GM10248 (cell line): ENCODE data around the gene TCF12.

Source experiments
- CTCF ChIA-PET: fragments of 300-600 bp; sonication (Branson Sonifier 250); formaldehyde crosslinking; extraction: SDS; loops from one replicate; lab custom pipeline; 2021; ENCODE audit warnings: antibody characterized with exemption; lab: Yijun Ruan, JAX
- POLR2A ChIA-PET: fragments of 350-650 bp; sonication (Branson Sonifier 250); formaldehyde crosslinking; extraction: SDS; loops from one replicate; lab custom pipeline; 2020; ENCODE audit warnings: antibody characterized with exemption; lab: Yijun Ruan, JAX
- DNase-seq: peaks from one replicate; pipeline ENCODE4 v3.0.0; 2012; ENCODE audit errors: extremely low spot score
- CTCF ChIP-seq: IDR thresholded peaks from 2 replicates; pipeline ENCODE4 v1.5.1; 2012; ENCODE audit warnings: mild to moderate bottlenecking, low read depth; ENCODE audit errors: extremely low read depth, missing control alignments, control extremely low read depth

Gene TCF12

DNA sequence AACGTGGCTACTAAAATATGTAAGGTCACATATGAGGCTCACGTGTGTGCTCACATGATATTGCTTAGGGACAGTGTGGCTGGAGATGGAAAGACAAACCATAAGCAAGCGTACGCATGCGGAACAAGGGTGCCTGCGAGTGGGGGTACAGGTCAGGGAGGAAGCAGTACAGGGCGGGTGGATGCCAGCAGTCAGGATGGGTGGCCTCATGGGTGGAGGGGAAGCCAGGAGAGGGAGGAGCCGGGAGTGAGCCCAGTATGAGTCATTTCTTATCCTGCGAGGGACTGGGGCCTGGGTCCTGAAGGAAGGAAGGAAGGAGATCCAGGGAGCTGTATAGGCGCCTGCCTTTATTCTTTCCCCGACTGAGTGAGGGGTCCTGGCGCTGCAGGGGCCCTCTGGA lies 415.8 kb downstream of the TCF12 start:
- no peak for TF ChIP-seq CTCF
- POLR2A ChIA-PET, result no interaction called here
- CTCF ChIA-PET, result no interaction called here
- DNase-seq, result no peak

GRCh38 chr15:57335293-57335715 lies 416.9 kb downstream of the TCF12 start:
- no peak for DNase-seq
- no peak for TF ChIP-seq CTCF
- POLR2A ChIA-PET, result no interaction called here
- CTCF ChIA-PET, result interaction anchor here (1.5 kb wide), 1 partner anchor 193 kb away, joined by 7 read pairs; no protein-coding TSS in a partner anchor

GRCh38 chr15:57335719-57336118 lies 417.3 kb downstream of the TCF12 start:
- ChIA-PET CTCF (interaction anchor here (1.5 kb wide), 1 partner anchor 193 kb away, joined by 7 read pairs; no protein-coding TSS in a partner anchor), POLR2A (no interaction called here)
- no peak for DNase-seq
- TF ChIP-seq CTCF, result no peak

DNA sequence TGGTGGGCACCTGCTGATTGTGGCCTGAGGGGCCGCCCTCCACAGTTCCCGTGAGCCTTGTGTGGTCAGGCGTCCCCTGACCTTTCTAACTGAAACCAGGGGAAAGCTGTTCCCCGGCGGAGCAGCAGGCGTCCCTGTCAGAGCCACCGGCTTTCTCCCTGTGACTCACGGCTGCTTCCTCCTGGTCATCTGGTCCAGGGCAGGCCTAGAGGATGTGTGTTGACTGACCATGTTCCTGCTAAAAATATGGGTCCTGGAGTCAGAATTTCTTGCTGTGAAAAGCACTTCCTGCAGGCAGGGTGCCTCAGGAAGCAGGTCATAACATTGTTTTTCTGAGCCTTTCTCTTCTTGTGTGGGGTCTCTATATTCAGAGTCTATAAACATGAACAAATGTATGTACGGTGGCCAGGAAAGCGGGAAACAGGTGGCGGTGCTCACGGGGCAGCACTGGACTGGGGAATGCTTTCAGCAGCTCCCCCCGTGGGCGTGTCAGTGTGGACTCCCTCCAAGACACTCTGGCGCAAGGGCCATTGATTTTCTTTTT lies 419.5 kb downstream of the TCF12 start:
- no peak for TF ChIP-seq CTCF
- ChIA-PET CTCF (interaction anchor here (7.7 to 9.7 kb wide), 2 partner anchors 191 to 208 kb away, joined by 93 to 134 read pairs; no protein-coding TSS in a partner anchor), POLR2A (no interaction called here)
- no peak for DNase-seq

GRCh38 chr15:57339321-57339720 lies 420.9 kb downstream of the TCF12 start:
- ChIA-PET POLR2A (no interaction called here), CTCF (interaction anchor here (2.4 to 9.7 kb wide), 7 partner anchors 11 to 207 kb away, joined by 8 to 134 read pairs (median 19); no protein-coding TSS in a partner anchor)
- DNase-seq, result no peak

More at GRCh38 chr15:57339321-57339720, 420.9 kb downstream of the TCF12 start:
- TF ChIP-seq CTCF, result no peak
